HG02623 (cell line): ENCODE results near the gene KRTAP6-3.

Experiments used
- ATAC-seq: cut with Tn5 transposase; IDR thresholded peaks from one replicate; pipeline ENCODE4 v1.9.1; 2021; ENCODE audit warnings: moderate library complexity; ENCODE audit not compliant: unreplicated experiment

KRTAP6-3 gene, protein sequence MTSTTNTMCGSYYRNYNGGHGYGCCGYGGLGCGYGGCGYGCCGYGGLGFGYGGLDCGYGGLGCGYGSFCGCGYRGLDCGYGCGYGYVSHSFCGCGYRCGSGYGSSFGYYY

DNA sequence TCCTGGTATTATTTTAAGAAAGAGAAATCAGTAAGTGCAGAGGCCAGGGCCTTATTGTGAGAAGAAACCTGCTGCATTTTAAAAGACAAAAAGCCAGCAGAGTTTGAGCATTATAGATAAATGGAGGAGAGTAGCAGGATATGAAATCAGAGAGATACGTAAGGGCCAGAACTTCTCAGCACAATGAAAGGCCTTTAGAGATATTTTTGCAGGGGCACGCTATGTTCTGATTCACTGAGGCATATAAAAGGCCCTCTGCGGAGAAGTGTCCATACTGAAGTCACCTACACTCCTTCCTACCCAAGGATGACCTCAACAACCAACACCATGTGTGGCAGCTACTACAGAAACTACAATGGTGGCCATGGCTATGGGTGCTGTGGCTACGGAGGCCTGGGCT lies at the start of gene KRTAP6-3:
Gene KRTAP6-3, plus strand, starts transcription at position 301 of the 400 bp plus-strand sequence. Its CDS starts 6 bp downstream, at position 307.
- no peak for ATAC-seq

DNA sequence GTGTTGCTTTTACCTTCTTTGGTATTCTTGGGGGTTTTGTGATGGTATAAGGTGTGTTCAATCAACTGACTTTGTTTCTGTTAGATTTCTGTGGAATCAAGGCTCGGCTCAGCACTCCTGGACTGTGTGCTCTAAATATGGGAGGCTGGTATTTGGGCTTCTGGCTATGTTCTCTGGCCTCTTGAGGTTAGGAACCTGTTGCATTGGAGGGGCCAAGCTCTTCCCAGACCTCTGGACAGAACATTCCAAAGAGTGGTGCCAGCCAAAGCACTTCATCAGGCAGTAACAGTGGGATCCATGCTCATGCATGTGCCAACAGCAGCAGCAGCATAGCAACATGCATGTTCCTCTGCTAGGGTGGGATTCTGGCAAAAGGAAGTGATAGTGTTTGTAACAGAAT lies 39.5 kb upstream of the KRTAP6-3 start:
- ATAC-seq = no peak

DNA sequence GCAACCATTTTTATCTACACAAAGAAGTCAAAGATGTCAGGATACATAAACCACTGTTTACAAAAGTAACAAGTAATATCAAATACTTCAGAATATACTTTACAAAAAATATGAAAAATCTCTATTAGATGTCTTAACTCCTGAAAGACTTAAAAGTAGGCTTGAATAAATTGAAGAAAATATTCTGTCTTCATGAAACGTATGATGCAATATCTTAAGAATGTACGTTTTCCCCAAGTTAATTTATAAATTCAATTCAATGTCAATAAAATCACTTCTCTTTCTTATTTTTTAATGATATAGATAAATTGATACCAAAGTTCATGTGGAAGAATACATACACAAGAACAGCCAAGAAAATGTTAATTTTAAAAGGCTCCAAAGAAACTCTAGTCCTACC lies 37.1 kb upstream of the KRTAP6-3 start:
- no peak for ATAC-seq

DNA sequence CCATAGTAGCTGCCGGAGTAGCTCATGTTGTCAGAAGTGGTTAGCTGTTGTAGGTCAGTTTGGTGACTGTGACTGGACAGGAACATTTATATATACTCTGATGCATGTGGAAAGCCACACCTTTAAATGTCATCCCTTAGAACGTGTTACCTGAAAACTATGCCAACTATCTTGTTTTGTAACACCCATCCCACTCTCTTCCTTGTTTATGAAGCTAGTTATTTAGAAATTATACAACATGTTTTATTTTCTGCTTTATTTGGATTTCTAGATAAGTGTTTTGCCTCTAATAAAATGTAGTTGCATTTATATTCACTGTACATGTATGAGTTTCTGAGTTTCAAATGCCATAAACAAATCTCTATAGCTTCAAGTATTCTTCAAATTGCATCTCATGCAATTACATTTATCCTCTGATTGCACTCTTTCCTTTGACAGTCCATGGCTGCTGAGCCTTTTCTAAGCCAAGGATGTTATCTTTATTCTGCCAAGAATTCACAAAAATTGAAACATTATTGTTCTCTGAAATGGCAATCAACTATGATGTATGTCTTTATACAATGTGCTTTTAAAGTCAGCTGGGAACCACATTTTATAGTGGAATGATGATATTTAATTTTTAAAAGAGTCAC lies 30.9 kb upstream of the KRTAP6-3 start, which contains the start of gene KRTAP19-7:
Gene KRTAP19-7, minus strand, starts transcription at position 51 of the 632 bp plus-strand sequence. Its CDS starts 25 bp downstream, at position 26.
- ATAC-seq = no peak

DNA sequence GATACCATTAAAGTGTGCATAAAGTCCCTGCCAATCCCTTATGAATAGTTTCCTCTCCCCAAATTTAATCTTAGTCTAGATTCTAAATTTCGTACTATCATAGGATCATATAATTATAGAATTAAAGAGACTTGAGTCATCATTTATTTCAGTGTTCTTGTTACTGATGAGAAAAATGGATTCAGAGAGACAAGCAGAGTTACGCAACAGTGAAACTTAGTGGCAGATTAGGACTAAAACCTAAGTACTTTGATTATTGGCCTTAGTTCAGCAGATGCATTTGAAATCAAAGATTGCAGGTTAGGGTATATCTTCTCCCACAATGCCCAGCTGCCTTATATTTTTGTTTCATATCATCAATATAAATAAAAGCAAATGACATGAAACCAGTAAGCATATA lies 30.3 kb upstream of the KRTAP6-3 start:
- ATAC-seq = no peak

DNA sequence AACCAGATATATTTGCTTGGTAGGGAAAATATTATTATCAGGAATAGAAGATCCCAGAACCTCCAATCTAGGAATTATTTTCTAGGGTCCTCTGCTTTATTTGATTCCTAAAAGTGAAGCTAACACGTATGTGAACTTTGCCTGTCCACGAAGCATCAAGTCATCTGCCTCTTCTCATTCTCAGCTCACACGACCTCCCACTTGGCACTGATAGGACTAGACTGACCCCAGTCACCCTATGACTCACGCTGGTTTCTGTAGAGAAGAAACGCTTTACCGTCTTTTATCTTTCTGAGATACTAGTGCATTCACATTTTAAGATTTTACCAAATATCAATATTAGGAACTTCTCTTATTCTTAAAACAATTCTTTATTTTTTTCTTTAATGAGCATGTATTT lies 29.2 kb upstream of the KRTAP6-3 start:
- ATAC-seq = no peak

DNA sequence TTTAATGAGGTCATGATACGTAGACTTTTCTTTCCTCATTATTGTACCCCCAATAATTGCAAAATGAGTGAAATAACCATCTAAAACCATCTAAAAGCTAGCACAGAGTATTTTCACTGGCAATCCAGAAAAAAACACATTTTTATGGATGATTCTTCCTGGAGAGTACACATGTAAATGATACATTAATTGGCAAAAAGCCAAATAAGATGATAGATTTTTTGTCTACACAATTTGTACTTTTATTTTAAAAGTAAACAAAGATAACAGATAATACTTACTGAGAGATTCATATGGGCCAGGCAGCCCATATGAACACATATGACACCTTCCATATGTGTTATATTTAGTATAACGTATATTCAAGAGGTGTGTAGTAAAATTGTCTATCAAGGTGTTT lies 28.6 kb upstream of the KRTAP6-3 start:
- no peak for ATAC-seq

DNA sequence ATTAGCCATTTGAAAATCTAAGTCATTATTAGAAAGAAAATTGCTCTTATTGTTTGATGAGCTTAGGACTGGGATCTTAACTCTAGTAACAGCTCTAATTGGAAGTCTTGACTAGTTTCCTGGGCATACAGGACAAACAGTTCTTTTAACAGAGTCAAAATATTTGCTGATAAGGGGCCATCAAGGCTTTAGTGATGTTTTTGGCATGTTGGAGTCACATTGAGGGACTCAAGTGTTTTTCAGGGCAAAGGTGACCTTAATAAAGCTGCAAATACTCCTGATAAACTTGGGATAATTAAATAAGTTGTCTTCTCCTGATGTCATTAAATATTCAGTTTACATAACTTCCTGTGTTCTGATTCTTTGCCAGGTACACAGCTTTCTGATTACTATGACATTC lies 24.6 kb upstream of the KRTAP6-3 start:
- no peak for ATAC-seq

DNA sequence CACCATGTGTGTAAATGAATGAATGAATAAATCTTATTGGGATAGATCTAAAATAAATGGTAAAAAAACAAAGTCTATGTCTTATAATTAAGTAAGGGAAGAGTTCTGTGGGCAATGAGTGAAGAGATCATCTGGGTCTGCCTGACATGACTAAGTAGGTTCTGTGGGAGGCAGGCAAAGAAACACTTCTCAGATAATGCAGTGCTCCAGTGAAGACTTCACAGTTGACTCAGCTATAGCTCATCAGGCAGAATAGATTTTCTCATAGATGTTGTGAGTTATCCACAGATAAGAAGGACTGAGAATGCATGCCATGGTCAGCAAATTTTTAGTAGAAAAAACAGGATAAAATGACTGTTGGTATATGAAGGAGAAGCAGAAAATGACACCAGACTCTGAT lies 14.5 kb upstream of the KRTAP6-3 start:
- no peak for ATAC-seq

DNA sequence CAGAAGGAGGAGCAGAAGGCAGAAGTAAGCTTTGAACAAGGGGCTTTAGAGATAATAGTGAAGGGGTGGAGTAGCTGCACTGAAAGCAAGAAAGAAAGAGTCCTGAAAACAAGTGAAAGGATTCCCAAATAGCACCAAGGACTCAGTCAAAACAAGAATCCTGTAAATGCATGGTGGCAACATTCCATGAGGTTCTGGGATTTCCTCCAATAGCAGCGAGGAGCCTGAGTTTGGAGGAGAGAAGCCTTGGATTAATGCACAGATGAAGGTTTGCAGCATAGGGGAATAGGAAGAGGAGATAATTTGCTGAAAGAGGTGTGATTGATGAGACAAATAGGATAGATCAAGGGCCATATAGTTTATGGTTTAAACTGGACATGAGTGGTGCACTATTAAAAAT lies 12.9 kb upstream of the KRTAP6-3 start:
- no peak for ATAC-seq

DNA sequence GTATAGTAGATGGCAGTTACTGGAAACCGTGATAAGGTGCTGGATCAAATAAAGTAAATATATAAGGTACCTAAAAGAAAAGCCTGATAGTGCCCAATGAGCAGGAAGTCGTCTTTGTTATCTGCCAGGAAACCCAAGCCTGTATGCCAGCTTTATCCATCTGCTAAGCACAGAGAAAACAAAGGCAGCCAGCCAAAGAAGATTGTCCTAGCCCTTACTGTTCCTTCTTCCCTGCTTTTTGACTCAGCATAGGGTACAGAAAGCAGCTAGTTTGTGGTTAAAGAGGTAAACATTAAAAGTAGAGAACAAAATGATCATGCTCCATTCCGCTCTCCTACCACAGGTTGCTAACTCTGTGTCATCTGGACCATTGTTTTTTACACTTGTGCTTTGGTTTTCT lies 12.1 kb upstream of the KRTAP6-3 start:
- no peak for ATAC-seq

DNA sequence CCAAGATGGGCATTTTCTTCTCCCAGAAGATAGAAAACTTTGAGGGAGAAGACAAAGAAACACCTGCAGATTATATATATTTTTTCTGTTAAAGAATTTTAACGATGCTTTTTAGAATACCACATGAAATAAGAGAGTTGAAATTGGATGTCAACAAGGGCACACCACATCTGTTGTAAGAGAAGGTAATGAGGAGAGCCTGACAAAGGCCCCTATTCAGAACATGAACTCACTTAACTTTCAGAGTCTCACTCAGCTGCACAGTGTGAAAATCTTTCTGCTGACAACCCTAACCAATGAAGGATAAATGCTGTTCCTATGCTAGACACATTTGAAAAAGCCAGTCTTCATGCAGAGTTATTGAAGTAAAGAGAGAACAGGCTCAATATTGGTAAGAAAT lies 9.4 kb upstream of the KRTAP6-3 start:
- ATAC-seq = no peak

DNA sequence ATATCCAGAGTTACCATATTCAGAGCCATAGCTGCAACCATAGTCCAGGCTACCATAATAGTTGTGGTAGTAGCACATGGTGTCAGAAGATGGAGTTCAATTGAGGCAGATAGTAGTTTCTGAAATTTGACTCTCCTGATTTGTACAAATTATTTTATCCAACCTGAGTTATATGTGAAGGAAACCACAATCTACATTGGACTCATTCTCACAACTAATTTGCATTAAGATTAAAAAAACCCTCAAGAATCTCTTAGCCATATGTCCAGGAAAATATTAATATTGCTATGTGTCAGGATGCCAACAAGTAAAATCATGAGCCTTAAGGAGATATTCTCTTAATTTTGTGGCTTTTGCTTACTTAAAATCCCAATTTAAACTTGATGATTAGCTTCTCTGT lies 1.9 kb upstream of the KRTAP6-3 start, which contains the start of gene KRTAP22-2:
Gene KRTAP22-2, minus strand, starts transcription at position 101 of the 400 bp plus-strand sequence.
- no peak for ATAC-seq

DNA sequence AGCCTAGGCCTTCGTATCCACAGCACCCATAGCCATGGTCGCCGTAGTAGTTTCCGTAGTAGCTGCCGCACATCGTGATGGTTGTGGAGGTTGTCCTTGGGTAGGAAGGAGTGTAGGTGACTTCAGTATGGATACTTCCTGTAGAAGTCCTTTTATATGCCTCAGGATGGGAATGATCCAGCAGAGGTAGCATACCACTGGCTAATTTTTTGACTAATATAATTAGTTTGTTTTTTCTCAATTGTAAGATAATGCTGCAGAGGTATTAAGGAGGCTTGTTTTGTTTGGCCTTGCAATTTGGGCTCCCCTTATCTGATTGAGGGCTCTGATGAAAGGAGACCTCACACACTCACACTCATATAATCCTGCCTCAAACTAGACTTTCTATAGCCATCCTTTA lies 6.6 kb downstream of the KRTAP6-3 start, which contains the start of gene KRTAP6-2:
Gene KRTAP6-2, minus strand, starts transcription at position 101 of the 400 bp plus-strand sequence. Its CDS starts 28 bp downstream, at position 73.
- no peak for ATAC-seq

DNA sequence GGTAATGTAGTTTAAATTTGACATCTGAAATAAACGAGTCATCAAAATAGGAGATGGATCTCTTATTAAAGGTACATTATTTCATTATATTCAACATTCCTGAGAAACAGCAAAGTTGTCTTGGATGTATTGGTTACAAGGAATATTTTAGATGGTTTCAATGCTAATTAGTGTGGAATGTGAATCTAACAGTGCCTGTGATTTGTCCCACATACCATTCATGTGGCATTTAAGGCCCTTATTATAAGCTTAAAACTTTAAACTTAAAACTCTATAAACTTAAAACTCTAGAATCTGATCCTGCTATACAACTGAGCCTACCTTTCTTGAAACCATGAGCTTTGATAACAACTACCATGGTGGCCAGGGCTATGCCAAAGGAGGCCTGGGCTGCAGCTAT lies 8.5 kb downstream of the KRTAP6-3 start, which contains the start of gene KRTAP22-1:
Gene KRTAP22-1, plus strand, starts transcription at position 301 of the 400 bp plus-strand sequence.
- no peak for ATAC-seq

DNA sequence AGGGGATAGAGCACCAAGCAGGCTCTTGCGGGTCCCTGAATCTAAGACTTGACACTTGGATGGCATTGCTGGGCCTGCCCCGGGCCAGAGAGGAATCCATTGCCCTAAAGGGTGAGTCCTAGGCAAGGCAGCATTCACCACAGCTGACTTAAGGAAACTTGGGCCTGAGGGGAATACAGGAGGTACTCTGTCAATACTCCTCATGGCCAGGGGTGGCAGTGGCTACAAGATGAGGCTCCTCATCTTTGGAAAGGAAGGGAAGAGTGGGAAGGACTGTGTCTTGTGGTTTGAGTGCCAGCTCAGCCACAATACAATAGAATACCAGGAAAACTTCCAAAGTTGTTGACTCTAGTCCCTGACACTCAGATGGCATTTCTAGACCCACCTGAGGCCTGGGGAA lies 13.7 kb downstream of the KRTAP6-3 start:
- no peak for ATAC-seq

DNA sequence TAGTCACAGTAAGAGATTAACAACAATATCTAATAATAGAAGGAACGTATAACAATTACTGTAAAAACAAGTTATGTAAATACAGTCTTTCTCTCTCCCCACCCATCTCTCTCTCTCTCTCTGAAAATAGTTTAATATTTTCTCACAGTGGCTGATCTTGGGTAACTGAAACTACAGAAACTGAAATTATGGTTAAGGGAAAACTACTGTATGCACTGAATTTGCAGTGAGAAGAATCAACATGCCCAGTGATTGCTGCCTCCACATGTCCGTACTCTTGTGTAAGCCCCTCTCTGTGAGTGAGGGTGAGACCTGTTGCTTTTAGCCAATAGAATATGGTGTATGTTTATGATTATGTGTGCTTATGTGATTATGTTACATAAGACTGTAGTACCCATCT lies 19.9 kb downstream of the KRTAP6-3 start:
- no peak for ATAC-seq

DNA sequence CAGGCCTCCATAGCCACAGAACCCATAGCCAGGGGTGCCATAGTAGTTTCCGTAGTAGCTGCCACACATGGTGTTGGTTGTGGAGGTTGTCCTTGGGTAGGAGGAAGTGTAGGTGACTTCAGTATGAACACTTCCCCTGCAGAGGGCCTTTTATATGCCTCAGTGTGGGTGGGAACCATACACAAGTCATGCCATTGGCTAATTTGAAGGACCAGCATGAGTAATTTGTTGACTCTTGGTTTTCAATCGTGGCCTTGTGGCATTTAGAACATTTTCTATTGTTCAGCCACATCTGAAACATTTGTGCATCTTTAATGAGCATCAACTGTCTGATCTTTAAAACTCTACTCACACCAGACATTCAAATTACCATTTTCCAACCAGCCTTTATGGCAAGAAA lies 21.6 kb downstream of the KRTAP6-3 start, which contains the start of gene KRTAP6-1:
Gene KRTAP6-1, minus strand, starts transcription at position 95 of the 400 bp plus-strand sequence. Its CDS starts 26 bp downstream, at position 69.
- ATAC-seq = no peak

DNA sequence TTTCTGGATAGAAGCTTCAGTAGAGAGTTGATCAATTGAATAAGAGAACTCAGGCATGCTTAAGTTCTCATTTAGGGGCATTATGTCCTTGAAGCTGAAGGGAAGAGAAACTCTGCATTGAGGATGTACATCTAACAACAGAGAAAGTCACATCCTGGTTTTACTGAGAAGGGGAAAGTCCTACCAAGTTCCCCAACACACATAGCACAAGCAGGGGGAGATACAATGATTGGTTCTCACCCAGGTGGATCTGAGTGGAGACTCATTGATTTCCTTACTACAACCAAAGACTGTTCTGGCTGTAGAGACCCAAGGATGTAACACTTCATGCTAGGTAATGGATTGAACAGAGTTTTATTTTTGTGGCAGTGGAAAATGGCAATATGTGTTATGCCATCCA lies 23.0 kb downstream of the KRTAP6-3 start:
- ATAC-seq = no peak

DNA sequence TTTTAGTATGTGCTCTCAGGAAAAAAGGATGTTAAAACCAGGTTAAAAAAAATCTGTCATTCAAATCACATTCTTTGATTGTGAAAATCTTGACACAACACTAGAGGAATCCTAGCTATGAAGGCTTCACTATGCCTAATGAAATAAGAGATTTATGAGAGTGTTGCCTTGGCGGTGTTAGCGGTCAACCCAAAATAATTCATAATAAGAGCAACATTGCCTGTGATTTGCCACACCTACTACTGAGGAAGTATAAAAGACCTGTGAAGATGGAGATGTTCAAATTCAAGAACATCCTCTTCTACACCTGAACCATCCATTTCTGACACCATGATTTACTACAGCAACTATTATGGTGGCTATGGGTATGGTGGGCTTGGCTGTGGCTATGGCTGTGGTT lies 23.9 kb downstream of the KRTAP6-3 start, which contains the start of gene KRTAP20-1:
Gene KRTAP20-1, plus strand, starts transcription at position 301 of the 400 bp plus-strand sequence. Its CDS starts 30 bp downstream, at position 331.
- ATAC-seq = no peak

DNA sequence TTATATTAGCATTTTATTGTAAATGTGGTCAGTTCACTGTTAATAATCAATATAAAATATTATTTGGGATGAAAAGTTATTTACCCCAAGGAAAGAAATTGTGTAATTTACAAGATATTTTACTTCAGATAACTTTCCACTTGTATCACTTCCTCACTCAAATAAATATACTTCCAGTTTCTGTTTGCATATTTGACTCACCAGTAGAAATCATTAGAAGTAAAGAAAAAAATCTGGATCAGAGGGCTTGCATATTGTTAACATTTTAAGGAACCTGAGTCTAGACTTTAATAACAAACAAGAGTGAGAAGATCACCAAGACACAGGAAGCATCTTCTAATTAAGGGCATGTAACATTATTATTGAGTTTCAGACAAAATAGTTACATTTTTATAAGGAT lies 27.8 kb downstream of the KRTAP6-3 start:
- no peak for ATAC-seq

DNA sequence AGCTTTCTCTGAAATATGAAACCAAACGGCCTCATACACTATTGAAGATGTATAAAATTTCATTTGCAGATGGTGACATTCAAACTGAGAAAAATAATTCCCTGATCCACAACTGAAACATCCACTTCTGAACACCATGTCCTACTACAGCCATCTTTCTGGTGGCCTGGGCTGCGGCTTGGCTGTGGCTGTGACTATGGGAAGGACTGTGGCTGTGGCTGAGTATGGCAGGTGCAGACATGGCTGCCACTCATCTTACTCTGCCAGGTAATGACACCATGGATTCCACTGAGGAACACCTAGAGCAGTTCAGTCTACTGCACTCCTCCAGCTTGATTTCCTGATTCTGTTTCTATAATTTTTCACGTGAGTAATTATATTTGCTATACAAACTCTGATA lies 28.3 kb downstream of the KRTAP6-3 start, which contains the start of gene KRTAP20-4:
Gene KRTAP20-4, plus strand, starts transcription at position 106 of the 400 bp plus-strand sequence.
- ATAC-seq = no peak
